ENCODE data around the gene RNASE8.
A peak's percentile ranks its signal among the peaks of the same experiment; 100 is the strongest.

Gene RNASE8

DNA sequence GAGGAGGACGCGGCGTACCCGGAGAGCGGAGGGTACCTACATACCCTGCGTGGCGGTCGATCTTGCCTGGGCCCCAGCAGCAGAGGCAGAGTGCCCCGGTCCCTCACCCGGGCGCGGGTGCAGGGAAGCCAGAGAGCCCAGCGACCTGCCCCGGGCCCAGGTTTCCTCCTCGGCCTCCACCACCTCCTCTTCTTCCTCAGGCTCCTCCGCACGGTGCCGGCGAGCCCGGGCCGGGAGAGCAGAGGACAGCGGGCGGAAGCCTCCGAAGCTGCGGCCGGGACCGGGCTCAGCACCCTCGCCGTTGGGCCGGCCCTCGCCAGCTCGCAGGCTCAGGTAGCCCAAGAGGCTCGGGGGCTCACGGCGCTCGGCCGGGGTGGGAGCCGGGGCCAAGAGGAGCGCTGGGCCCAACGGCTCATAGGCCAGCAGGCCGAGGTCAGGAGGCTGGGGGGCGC is 34.2 kb downstream of the RNASE8 start:
- DNase-seq (ENCODE audit: low read depth in 2 of 2), result no peak

DNA sequence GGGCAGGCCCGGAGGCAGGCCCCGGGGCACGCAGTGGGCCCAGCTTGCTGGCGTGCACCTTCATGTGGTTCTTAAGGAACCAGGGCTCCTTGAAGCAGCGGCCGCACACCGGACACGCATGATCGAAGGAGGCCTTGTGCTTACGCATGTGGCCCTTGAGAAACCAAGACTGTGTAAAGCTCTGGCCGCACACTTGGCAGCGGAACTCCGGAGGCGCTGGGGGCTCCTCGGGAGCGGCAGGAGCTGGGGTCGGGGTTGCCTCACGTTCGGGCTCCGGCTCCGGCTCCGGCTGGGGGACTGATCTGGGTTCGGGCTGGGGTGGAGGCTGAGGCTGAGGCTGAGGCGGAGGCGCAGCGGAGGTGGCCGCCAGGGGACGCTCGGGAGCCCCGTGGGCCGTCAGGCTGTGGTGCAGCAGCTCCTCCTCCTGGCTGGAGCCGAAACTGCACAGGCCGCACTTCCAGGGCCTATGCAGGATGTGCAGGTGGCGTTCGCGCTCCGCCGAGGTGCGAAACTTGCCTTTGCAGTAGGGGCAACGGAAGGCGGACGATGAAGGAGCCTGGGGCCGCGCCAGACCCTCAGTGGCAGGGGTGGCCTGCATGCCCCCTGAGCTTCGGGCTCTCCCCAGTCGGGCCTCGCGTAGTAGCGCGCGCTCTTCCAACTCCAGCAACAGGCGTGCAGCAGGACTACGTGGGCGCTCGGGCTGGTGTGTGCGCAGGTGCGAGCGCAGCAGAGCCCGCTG is 34.8 kb downstream of the RNASE8 start:
- DNase-seq (ENCODE audit: low read depth in 2 of 2), result no peak

DNA sequence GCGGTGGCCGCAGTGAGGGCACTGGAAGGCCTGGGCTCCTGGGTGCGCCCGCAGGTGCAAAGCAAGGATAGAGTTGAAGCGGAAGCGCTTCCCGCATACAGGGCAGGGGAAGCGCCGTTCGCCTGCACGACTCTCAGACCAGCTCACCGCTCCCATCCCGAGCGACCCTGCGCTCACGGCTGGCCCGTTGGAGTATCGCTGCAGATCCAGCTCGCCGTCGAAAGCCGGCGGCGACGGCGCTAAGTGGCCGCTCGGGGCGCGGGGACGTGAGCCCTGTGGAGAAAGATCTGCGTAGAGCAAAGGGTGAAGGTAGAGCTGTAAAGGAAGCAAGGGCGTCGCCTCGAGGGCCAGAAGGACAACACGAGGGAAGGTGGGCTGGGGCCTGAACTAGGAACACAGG is 35.4 kb downstream of the RNASE8 start:
- no peak for DNase-seq (ENCODE audit: low read depth in 2 of 2)

DNA sequence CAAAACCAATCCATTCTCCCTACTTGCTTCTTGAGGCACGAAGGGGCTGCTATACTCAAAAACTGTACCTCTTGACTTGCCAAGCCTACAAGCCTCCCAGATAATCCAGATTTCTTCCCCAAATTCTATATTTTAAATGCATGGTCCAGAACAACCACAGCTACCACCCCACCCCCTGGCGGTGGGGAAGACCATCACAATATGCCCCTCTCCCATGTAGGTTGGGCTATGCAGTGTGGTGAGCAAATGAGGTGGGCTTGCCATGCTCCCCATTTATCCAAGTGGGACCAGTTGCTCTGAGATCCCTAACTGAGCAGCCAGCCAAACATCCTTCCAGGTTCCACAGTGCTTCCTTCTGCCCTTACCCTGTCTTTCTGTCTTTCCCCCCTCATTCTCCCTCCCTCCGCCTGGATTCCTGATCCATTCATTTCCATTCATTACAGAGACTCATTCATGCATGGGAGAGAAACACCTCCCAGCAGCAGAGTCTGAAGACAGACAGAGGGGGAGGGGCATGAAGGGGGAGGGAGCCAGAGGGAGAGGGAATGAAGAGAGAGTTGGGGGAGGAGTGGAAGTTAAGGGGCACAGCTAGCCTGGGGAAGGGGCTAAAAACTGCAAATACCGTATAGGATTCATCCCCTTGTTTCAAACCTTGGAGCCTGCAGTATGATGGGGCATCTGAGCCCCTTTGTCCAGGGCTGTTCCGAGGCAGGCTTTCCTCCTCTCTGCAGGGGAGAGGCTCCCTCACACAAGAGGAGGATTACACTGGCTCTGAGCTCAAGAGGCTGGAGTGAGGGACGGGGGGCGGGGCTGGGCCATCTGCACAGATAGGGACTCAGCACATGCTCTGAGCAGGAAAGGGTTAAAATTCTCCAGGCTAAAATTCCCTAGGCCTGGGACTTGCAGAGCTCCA is 36.4 kb downstream of the RNASE8 start:
- DNase-seq (ENCODE audit: low read depth in 2 of 2), result no peak

DNA sequence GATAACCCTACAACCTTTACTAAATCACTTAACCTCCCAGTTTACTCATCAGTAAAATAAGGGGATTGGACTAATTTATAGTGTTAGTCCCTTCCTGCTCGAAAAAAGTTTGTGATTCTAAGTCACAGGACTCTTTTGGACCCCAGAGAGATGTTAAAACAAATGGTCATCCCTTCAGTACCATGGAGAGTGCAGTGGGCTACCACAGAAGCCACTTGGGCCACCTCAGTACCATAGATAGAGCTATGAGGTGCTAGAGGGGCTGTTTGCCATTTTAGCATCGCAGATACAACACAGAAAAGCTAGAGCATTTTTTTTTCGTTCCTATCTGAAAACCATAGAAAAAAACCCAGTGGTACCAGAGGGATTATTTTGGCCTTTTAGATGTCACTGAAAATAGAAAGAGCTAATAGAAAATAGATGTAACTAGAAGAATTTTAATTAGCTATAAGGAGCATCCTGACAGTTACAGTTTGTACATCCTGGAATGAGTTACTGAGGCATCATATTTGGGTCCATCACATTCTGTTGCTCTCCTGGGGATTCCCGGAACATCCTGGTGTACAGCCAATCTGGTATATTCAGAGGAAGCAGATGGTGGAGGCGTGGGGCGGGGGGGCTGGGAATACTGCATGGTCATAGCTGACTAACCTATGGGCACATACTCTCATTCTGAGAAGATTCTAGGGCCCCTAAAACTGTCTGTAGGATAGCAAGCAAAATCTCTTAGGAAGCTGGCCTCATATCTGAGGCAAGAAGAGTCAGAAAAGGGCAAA is 38.0 kb downstream of the RNASE8 start:
- no peak for DNase-seq (ENCODE audit: low read depth in 2 of 2)

DNA sequence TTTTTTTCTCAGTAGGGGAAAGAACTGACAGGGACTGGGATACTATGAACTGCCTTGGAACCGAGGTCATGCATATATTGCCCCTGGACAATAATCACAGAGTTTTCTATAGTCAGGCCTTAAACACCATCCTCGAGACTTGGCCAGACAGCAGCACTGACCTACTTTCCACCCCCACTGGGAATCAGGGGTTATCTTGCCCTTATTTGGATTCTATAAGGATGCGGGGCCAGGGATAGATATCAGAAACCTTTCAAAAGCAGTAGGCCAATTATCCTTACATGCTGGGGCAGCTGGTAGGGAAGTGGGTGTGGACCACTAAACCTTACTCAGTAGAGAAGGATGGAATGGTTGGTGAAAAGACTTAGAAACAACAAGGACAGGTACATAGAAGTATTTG is 38.8 kb downstream of the RNASE8 start:
- no peak for DNase-seq (ENCODE audit: low read depth in 2 of 2)

DNA sequence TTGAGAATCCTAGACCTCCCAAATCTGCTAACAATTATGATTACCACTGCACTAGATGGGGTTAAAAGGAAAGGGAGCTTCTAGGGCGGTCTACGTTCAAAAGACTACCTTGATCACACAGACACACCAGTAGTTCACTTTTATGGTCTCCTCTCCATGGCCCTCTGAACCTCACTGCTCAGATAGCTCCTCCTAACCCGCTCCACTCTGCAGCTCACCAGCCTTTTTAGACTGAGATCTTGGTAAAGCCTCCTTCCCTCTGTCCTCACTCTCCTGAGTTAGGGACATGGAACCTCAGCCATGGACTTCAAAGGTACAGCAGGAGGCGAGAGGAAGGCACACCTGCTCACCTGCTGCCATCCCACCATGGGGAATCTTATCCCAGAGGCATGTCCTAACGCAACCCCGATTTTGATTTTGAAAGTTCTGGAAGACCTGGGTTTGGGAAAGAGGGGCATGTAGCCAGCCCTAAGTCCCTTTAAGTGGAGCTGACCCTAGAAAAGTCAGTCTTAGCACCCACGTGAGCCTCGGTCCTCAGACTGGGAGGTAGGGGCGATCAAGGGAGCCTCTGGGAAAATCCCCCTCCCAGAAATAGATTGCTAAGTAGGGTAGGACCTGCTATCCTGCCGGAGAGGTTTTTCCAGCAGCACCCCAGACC is 39.5 kb downstream of the RNASE8 start:
- DNase-seq (ENCODE audit: low read depth in 2 of 2), result no peak

DNA sequence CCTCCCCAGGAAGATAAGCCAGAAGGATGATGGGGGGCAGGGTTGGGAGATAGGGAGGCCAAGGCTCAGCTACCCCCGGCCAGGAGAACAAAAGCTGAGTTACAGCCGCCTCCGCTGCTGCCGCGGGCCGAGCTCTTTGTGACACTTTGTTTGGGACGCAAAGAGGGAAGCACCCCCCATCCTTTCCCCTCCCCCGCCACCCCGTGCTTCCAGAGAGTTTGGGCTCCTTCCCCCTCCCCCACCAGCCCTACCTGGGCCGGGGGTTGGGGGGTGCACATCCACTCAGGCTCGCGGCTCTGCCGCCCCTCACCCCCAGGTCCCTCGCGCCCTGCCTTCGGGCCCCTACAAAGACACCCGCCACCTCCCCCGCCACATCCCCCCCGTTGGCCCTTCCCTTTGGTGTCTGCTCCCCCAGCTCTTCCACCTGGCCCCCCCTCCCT is 40.0 kb downstream of the RNASE8 start:
- DNase-seq (ENCODE audit: low read depth in 2 of 2), result no peak

DNA sequence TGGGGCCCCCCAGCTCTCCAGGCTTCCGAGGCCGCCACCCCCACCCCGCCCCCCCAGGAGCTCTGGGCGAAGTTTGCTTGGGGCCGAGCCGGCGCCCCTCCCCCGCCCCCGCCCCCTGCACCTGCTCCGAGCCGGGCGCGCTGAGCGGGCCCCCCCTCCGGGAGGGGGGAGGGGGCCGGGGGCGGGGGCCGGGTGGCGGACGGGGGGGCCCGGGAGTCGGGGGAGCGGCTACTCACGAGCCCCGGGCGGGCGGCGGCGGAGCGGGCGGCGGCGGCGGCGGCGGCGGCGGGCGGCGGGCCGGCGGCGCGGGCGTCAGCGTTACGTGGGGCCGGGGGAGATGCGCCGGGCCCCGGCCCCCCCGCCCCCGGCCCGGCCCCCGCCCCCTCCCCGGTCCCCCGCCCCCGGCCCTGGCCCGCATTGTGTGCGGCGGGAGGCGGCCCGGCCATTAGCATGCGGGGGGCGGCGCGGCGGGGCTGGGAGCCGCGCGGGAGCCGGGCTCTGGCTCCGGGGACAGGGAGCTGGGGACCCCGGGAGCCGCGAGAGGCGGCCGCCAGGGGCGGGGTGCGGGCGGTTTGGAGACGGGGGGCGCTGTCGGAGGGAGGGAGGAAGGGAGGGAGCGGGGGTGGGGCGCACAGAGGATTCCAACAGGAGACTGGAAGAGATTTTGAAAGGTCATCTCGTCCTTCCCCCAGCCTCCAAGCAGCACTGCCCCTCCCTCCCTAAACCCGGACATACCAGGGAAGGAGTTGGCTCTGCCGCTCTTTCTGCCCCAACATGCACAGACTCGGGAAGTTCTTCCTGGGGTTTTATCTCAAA is 40.7 kb downstream of the RNASE8 start, which contains the start of gene ZNF219:
Gene ZNF219 (minus strand): TSS at position 580 of the 816 bp plus-strand sequence. CDS start 5,064 bp downstream, outside the sequence.
- no peak for DNase-seq (ENCODE audit: low read depth in 2 of 2)

DNA sequence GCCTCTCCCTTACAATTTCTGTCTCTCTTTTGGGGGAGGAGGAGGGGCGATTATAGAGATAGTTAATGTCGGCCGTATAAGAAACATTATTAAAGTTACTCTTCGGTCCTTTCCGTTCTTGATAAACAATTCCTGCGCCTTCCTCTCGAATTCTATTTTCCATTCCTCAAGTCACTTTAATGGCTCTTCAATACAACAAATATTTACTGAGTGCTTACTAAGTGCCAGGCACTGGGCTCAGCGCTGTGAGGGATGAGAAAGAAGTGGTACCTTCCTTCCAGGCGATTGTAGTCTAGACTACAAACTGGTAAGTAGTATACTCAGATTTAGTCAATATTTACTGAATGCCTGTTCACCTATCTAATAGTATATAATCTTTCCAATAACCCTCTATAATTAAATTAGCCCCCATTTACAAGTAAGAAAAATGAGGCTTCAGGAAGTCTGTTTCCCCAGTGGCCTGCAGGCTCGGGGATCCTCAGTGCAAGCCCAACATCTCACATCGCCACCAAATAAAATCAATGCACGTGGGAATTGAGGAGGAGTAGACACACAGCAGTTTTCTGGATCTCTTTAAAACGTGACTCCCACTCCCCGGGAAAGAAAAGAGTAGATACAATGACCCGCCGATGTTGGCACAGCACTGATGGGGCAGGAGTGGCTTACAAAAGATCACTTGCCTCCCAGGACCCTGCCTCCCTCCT is 41.4 kb downstream of the RNASE8 start:
- DNase-seq (ENCODE audit: low read depth in 2 of 2), result no peak

DNA sequence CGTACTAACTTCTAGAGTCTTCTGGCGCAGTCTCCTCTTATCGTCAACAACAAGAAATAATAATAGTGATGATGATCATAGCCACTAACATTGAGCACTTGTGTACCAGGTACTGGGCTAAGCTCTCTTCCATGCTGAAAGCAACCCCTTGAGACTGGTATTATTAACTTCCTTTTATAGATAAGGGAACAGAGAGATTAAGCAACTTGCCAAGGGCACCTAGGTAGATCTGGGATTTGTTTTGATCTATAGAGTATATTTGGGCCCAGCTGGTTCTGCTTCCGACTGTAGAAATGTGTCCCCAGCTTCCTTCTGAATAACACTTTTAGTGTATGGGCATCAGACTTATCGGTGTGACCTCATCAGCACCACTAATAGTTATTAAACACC is 42.0 kb downstream of the RNASE8 start:
- DNase-seq (ENCODE audit: low read depth in 2 of 2), result no peak

DNA sequence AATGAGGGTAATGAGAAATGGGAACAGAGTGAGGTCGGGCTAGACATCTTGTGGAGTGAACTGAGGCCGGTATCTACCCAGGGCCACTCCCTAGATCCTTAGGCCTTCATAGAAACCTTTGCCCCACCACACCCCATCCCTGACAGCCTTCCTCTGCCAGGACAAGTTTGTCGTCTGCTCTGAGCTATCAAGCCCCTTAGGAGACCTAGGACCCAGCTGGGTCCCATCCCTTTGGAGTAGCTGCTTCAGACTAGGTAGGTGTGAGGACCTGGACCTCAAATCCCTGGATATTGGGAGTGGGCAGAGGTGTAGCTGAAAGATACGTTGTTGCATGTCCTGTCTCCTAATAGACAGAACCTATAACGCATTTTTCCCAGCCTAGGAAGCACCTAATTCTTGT is 43.3 kb downstream of the RNASE8 start, which contains the start of gene TMEM253:
Gene TMEM253 (plus strand): TSS at position 136 of the 400 bp plus-strand sequence. CDS start 278 bp downstream, outside the sequence.
- DNase-seq (ENCODE audit: low read depth in 2 of 2), result no peak

DNA sequence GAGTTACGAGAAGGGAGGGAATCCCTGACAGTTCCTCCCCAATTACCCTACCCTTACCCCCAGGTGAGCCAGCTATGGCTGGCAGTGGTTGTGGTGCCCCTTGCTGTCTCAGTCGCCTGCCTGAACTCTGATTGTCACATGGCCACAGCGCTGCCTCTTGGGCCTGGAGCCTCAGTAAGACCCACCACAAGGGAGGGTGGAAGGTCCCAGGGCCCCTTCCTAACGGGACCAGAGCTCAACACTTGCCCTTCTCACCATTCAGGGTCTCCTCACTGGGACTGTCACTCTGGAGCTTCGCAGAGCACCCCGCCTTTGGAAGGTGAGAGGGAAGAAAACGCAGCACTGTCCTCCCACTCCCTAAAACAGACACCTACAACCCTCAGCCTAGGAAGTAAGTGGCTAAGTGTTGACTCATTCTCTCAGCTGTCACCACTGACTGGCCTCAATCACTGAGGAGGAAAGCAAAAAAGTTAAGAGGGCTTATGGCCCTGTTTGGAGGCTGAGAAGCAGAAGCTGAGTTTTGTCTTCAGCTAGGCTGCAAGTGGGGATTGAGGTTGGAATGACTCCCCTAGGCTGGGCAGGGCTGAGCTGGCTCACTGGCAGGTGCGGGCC is 44.3 kb downstream of the RNASE8 start:
- no peak for DNase-seq (ENCODE audit: low read depth in 2 of 2)

DNA sequence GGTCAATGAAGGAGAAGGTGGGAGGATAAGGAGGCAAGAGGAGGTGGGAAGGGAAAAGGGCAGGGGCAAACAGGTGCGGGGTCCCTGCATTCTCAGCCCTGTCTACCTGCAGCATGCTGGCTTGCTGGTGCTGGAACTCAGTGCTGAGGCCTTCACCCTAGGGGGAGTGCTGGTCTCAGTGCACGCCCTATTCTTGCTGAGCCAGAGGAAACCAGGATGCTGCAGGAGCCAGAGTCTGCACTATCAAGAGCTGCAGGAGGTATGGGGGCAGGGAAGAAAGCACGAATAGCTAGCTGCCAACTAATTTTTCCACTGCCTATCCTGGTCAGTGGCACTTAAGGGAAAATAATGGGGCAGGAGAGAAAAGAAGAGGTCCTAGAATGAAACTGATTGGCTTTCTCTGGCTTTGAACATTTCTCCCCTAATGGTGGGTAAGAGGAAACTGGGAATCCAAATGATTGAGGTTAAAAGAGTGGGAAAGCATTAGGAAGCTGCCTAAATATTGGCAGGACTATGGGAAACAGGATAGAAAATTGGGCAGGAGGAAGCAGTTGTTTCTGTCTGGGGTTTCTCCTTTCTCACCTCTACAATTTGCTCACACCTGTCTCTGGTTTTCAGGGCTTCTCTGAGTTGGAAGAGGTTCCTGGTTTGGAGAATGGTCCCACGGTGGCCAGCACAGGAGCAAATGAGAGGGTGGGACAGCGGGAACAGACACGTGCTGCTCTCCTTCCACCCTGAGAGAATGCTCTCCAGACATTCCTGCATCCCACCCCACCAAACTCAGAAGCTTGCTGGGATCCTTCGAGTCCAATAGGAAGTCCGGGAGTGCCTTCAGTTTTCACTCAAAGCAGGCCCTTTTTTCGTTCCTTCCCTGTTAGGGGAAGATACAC is 45.1 kb downstream of the RNASE8 start:
- no peak for DNase-seq (ENCODE audit: low read depth in 2 of 2)

DNA sequence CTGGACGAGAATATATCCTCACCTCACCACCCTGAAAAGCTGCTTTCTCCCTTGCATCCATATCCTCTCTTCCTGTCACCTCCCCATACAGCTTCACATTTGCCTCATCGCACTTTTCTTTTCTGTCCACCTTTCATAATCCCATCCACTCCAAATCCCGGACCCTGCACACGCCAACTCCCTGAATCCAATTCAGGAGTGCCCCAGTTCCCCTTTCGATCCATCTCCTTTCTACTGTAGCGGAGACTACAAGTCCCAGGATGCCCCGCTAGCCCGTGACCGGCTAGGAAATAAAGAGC is 45.7 kb downstream of the RNASE8 start:
- no peak for DNase-seq (ENCODE audit: low read depth in 2 of 2)

DNA sequence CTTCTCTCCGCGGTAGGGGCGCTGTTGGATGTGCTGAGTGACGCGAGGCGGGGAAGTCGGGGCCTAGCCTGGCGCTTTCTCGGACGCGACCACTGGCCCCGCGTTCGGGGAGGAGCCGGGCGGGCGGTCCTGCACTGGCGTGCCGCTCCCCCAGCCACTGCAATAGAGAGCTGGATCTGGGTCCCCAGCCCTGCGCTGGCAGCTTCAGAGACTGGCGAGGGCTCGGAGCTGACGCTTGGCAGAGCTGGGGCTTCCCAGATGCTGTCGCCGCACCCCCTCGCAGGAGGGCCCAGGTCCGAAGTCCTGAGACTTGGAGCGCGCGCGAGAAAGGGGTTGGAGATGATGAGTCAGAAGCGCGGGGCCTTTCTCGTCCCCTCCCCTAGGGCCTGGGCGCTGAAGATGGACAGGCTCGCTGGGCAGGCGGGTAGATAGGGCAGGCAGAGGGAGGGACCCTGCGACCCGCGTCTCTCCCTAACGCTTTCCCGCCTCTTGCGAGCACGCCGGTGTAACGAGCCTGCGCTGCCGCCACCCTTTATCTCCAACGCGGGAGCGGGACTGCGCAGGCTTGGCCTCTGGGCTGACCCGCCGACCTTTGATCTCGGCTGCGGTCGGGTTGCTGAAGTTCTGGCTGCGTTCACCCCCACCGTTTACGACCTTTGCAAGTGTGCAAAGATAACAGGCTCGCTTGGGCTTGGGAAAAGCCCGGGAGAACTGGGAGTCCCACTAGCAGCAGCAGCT is 46.3 kb downstream of the RNASE8 start:
- peak; percentile 90 to 92 for DNase-seq (ENCODE audit: low read depth in 2 of 2)

DNA sequence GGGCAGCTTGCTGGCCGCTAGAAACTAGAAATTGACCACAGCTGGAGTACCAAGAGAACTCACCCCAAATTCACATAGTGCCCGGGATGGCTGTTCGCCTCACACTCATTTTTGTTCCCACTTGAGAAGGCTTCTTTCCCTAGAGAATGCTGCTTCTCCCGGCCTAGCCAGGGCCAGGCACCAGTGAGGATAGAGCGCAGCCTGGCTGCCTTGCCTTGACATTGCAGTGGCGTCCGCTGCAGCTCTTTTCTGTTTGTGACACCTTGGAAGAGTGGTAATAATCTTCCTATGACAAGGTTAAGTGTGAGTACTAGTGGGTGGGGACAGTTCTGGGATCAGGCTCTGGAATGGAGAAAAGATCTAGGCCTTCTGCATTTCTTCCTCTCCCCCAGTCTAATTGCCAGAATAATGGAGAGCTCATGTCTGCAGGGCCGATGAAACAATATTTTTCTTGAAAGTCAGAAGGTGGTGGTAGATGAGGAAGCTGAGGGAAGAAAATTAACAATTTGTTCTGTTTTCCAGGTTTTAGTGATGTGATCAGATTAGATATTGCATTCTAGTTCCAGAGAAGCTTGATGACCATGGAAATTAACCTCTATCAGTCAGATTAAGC is 46.9 kb downstream of the RNASE8 start:
- DNase-seq (ENCODE audit: low read depth in 2 of 2), result peak; percentile 43 to 47

Data from fibroblast of skin of left quadriceps (primary cell).